T-helper 2 cell treated with Interferon-gamma antibody and Interleukin-4, amounts not matched to agents 100 ng/mL and 5 ng/mL, for 36 hours (primary cell): ENCODE measurements around the gene PARP8. TPM values are rescaled to one million over a fixed set of nuclear protein-coding genes. Genes with fewer than 3 reads are reported as not detected.

ENCODE experiments used
- intact Hi-C: fragments of 100-400 bp; cut with micrococcal nuclease; formaldehyde crosslinking; loops from one replicate; pipeline ENCODE4 v1.15.1; 2023
- total RNA-seq: library from RNA; stranded (reverse); gene quantifications from 2 replicates; pipeline ENCODE4 v1.2.3, GENCODE V29; 2022

Gene PARP8
- total RNA-seq, 1 donor from 2014 or later, result 62.9 TPM

GRCh38 chr5:50726475-50727148, 60.2 kb downstream of the PARP8 start:
- intact Hi-C loops, result loop anchor here (2.0 kb wide), 1 partner anchor 18 kb away; no protein-coding TSS in a partner anchor

GRCh38 chr5:50727149-50727496, 60.7 kb downstream of the PARP8 start:
- intact Hi-C loops, result loop anchor here (2.0 kb wide), 1 partner anchor 18 kb away; no protein-coding TSS in a partner anchor

GRCh38 chr5:50727845-50728244, 61.4 kb downstream of the PARP8 start:
- intact Hi-C loops, result loop anchor here (2.0 kb wide), 1 partner anchor 17 kb away; no protein-coding TSS in a partner anchor

GRCh38 chr5:50730336-50730735, 63.9 kb downstream of the PARP8 start:
- intact Hi-C loops, result no loop called here

DNA sequence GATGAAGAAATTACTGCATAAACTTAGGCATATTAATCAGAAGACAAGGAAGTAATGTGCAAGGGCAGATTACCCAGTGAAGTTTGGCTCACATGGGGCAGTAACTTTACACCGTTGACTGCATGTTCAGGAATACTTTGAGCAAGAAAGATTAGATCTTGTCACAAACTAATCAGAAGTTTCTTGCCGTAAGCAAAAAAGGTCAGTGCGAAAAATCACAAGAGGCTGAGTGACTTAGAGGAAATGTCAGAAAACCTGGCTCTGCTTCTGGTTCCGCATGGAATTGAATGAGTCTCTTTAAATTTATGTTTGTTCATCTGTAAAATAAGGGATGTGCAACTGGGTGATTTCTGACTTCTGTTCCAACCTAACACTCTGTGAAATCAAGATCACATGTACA, 64.4 kb downstream of the PARP8 start:
- intact Hi-C loops, result no loop called here

GRCh38 chr5:50733741-50734140, 67.3 kb downstream of the PARP8 start:
- intact Hi-C loops, result no loop called here

GRCh38 chr5:50738864-50739263, 72.4 kb downstream of the PARP8 start:
- intact Hi-C loops, result no loop called here

- intact Hi-C loops, result no loop called here
Measured at GRCh38 chr5:50740832-50741231, 74.4 kb downstream of the PARP8 start.

- intact Hi-C loops, result loop anchor here (1.0 to 2.0 kb wide), 3 partner anchors 18 to 154 kb away; no protein-coding TSS in a partner anchor
Measured at GRCh38 chr5:50744776-50745175, 78.3 kb downstream of the PARP8 start.

DNA sequence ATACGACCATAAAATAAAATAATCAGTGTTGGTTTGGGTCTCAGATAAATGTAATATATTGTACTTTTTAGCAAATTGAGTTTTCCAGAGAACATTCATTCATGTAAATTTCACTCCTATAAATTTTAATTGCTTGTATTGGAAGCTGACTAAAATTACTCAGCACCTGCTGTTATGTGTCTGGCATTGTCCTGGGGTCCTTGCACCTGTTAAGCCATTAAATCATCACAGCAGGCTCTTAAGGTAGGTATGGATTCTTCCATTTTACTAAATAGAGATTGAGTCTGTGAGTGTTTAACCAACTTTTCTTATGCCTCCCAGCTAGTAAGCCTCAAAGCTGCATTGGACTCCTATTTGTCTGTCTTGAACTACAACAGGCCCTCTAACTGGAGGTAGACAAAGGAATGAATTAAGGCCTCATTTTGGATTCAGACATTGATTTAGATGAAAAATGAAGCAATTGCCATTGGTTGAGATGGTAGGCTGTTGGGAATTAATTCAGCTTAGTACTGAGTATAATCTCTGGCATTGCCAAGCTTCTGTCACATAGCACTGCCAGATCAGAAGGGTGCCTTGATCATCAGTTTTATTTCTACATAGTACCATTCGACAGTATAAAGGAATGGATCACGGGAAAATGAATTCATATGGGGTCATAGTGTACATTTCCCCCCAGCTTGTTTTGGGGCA, 78.9 kb downstream of the PARP8 start:
- intact Hi-C loops, result loop anchor here (2.0 kb wide), 2 partner anchors 19 to 155 kb away; no protein-coding TSS in a partner anchor

DNA sequence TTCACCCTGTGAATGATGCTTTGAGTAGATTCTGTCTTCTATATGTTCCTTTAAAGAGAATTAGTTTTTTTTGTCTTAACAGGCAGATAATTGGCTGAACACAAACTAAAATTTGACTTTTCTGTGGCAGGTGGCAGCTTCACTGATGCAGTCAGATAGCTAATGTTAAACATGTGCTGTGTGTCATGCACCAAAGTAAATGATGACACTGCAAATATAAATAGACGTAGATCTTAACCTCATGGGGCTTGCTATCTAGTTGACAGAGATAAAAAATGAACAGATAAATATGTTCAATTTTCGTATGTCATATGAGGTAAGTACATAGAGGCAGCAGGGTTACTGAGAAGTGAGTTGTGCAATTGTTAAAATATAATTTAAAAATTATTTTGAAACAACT, 82.7 kb downstream of the PARP8 start:
- intact Hi-C loops, result no loop called here

DNA sequence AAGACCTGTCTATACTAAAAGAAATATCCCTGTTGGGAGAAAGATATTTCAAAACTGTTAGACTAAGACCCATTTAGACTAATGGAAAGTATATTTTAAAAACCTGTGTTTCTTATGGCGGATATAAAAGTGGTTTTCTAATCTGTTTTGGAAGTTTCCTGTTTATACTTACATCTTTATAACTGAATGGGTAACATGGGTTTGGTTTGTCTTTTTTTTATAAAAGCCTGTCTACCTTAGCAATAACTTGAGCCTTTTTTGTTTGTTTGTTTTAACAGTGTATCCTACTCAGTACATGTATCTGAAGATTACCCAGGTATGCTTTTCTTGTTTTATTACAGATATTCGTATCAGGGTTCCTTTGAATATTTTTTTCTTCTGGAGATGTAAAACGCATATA, 83.4 kb downstream of the PARP8 start:
- intact Hi-C loops, result loop anchor here (2.0 to 5.0 kb wide), 3 partner anchors 237 to 423 kb away; partner anchors contain the start of gene EMB

DNA sequence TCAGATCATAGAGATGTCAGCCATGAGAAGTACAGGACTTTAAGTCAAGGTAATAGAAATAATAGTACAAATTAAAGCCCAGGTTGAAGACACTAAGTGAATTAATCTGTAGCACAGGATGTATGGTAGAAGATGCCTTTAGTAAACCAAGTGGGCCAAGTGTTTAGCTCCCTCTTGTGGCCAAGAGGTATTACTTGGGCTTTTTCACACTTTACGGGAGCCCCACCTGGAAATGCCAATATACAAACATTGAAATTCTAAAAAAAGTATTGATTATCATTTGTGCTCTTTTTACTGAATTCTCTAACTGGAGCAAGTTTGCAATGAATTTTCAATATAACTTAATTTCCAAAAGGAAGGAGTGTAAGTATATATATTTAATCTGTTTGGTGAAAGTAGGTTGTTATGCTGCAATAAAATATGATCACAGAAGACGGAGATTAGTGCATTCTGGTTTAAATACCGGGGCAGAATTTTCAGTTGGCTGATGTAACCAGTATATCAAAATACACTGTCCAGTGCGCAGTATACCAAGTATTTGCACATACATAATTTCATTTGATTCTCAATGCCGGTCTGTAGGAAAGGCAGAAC, 84.7 kb downstream of the PARP8 start:
- intact Hi-C loops, result loop anchor here (1.0 to 5.0 kb wide), 4 partner anchors 83 to 424 kb away; partner anchors contain the start of gene EMB

GRCh38 chr5:50752800-50753199, 86.4 kb downstream of the PARP8 start:
- intact Hi-C loops, result loop anchor here (5.0 kb wide), 1 partner anchor 425 kb away; no protein-coding TSS in a partner anchor

DNA sequence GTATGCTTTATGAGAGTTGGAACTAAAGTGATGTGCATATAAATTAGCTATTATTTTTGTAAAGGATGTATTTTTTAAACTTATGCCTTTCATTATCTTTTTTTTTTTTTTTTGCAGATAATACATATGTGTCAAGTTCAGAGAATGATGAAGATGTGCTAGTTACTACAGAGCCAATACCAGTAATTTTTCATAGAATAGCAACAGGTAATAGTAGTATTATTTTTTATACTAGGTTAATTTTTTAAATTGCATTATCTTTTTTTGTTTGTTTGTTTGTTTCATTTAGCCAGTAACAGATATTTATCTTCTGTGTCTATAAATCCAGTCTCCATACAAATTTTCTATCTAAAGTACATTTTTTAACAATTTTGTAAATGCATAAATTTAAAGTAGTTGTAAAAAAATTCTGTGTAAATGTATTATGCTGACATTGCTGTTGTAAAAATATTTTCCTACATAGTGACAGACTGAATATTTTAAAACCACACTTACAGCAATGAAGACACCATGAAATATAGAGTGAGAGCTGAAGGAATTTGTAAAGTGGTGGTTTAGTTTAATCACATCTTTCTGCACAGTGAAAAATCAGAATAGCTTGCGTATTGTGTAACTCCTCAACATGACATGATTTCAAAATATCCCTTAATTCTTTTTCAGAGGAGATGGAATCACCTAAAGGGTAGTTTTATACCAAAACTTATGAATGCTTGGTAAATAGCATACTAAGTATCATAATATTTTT, 93.3 kb downstream of the PARP8 start:
- intact Hi-C loops, result no loop called here

DNA sequence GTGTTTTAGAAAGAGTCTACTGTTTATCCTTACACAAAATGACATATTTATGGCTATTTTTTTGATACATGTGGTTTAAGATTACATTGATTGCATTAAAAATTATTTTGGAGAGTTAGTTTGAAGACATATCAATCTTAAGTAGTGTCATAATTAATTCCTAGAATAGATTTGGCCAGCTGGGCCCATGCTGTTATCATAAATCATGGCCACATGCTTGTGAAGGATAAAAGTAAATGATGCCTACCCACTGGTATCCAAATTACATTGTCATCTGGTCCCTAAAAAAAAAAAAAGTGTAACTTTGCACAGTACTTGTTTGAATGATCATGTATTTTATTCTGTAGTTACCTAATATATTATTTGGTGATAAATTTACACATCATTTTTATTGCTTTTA, 96.9 kb downstream of the PARP8 start:
- intact Hi-C loops, result no loop called here

DNA sequence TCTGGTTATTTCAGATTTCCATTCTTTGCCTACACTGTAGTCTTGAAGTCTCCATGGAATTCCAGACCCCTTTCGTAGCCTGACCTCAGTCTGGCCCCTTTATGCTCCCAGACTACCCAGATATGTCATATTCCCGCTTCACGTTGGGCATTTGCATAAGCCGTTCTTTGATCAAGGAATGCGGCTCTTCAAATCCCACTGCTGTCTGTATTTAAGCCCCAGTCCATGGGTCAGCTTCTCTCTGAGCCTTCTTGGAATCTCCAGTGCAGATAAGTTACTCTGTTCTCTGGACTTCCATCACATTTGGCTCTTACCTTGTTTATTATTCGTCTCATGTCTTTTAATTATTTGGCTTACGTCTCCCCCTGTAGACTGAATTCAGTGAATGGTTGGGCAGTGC, 97.4 kb downstream of the PARP8 start:
- intact Hi-C loops, result no loop called here

DNA sequence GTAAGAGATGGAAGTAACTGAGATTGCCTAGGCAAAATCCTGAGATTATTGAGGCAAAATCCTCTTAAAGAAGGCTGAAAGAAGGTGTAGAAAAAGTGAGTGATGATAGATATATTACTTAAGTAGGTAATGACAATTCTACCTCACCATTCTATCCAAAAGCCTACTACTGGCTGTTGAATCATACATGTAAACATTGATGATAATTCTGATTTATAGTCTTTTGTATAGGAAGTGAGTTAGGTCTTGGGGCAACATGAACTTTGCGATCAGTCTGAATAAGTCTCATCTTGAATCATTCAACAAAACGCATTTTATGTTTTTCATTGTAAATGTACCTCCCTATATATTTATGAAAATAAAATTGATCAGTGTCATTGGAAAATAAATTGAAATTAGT, 99.6 kb downstream of the PARP8 start:
- intact Hi-C loops, result no loop called here

DNA sequence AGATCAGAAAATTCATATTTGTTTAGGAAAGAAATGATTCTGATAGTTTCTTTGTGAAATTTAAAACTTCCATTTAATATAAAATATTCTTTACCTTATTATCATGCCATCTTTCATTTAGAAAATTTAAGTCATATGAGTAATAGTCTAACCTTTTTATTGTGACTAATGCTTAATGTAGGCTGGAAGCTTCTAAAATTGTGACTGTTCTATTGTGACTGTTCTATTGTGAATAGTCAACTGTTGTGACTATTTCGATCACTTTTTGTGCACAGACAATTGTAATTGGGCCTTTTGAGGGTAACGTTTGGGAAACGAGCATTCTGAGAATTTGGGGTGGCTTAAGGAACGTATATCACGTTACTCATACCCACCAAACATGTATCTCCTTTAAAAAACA, 100.0 kb downstream of the PARP8 start:
- intact Hi-C loops, result no loop called here

DNA sequence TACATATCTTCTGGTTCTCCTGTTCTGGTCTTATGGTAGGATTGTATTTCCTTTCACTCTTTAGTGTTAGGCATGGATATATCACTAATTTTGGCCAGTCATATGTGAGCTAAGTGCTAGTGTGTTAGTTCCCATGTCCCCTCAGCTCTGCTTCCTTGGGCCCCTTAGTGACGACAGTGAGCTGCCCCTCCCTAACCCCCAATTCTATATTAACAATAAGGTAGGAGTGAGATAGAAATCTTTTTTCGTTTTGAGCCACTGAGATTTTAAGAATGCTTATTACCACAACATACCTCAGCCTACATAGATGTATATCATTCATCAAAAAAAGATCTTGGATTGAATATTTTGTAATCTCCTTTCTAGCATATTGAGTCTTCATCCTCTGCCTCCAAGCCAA, 100.5 kb downstream of the PARP8 start:
- intact Hi-C loops, result no loop called here

- intact Hi-C loops, result no loop called here
Measured at GRCh38 chr5:50767588-50767987, 101.2 kb downstream of the PARP8 start.
